Measurements from ENCODE around the gene MGAT4A.

The MGAT4A gene

GRCh38 chr2:98720286-98720685, 10.6 kb downstream of the MGAT4A start:
- DNase-seq (ENCODE audit: insufficient read length, low spot score) (no peak), FAIRE-seq (no peak)
- TF ChIP-seq CTCF (IDR thresholded peaks at IDR 0.05; ENCODE audit: insufficient read depth, missing control alignments), result no peak

- FAIRE-seq (no peak), DNase-seq (ENCODE audit: insufficient read length, low spot score) (no peak)
- TF ChIP-seq CTCF (IDR thresholded peaks at IDR 0.05; ENCODE audit: insufficient read depth, missing control alignments), result no peak
These were observed 13.3 kb downstream of the MGAT4A start for GRCh38 chr2:98717621-98718020.

- FAIRE-seq (no peak), DNase-seq (ENCODE audit: insufficient read length, low spot score) (no peak)
- TF ChIP-seq CTCF (IDR thresholded peaks at IDR 0.05; ENCODE audit: insufficient read depth, missing control alignments), result no peak
These were observed 14.1 kb downstream of the MGAT4A start for GRCh38 chr2:98716786-98717185.

GRCh38 chr2:98715812-98716451, 15.0 kb downstream of the MGAT4A start:
- TF ChIP-seq CTCF (IDR thresholded peaks at IDR 0.05; ENCODE audit: insufficient read depth, missing control alignments), result no peak
- no peak for DNase-seq (ENCODE audit: insufficient read length, low spot score)
- FAIRE-seq, result no peak

GRCh38 chr2:98713332-98714015, 17.5 kb downstream of the MGAT4A start:
- TF ChIP-seq CTCF (IDR thresholded peaks at IDR 0.05; ENCODE audit: insufficient read depth, missing control alignments), result no peak
- FAIRE-seq, result no peak
- no peak for DNase-seq (ENCODE audit: insufficient read length, low spot score)

- no peak for FAIRE-seq
- TF ChIP-seq CTCF (IDR thresholded peaks at IDR 0.05; ENCODE audit: insufficient read depth, missing control alignments), result no peak
- no peak for DNase-seq (ENCODE audit: insufficient read length, low spot score)
These were observed 18.8 kb downstream of the MGAT4A start for GRCh38 chr2:98712145-98712544.

GRCh38 chr2:98711506-98711905, 19.4 kb downstream of the MGAT4A start:
- TF ChIP-seq CTCF (IDR thresholded peaks at IDR 0.05; ENCODE audit: insufficient read depth, missing control alignments), result no peak
- FAIRE-seq (no peak), DNase-seq (ENCODE audit: insufficient read length, low spot score) (no peak)
